Measurements from ENCODE around the gene TENT5C.

DNA sequence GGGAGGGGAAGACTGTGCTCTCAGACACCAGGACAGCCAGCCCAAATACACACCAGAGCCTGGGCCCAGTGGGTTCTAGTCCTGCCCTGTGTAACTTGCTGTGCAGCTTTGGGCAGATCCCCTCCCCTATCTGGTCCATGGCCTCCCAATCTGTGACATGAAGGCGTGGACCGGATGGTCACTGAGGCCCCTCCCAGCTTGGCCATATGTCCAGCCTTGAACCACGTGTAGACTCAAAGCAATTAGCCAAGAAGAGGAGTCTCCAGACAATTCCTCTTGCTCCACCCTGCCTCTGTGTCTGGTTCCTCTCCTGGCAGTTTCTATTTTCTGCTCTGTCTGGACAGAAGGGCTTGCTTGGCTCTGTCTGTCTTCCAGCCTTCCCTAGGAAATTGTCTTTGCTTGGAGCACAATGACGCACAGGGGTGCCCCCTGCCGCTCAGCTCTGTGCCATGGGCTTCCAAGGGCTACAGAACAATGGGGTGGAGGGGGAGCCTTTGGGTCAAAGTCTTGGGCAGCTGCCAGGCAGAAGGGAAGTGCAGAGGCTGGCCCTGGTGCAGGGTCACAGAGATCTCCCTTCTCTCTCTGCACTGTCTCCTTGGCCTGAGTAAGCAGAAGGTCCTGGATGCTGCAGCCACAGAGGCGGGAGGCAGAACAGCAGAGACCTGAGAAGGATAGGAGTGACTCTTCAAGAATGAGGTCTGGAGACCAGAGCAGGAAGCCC lies 66.1 kb downstream of the TENT5C start:
- TF ChIP-seq, protein P1, sequence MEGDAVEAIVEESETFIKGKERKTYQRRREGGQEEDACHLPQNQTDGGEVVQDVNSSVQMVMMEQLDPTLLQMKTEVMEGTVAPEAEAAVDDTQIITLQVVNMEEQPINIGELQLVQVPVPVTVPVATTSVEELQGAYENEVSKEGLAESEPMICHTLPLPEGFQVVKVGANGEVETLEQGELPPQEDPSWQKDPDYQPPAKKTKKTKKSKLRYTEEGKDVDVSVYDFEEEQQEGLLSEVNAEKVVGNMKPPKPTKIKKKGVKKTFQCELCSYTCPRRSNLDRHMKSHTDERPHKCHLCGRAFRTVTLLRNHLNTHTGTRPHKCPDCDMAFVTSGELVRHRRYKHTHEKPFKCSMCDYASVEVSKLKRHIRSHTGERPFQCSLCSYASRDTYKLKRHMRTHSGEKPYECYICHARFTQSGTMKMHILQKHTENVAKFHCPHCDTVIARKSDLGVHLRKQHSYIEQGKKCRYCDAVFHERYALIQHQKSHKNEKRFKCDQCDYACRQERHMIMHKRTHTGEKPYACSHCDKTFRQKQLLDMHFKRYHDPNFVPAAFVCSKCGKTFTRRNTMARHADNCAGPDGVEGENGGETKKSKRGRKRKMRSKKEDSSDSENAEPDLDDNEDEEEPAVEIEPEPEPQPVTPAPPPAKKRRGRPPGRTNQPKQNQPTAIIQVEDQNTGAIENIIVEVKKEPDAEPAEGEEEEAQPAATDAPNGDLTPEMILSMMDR (IDR thresholded peaks at IDR 0.05; ENCODE audit: low read length): peak; percentile 54; the same call in 1 of the 2 replicates
- TF ChIP-seq EZH2 (IDR thresholded peaks at IDR 0.05; ENCODE audit: borderline replicate concordance, low read length): no peak

Data from OCI-LY1 (cell line).